ENCODE measurements around the gene SIRT5. TPM values are rescaled to one million over a fixed set of nuclear protein-coding genes. Genes with fewer than 3 reads are reported as not detected.

The SIRT5 gene
- total RNA-seq, 4 donors from 2014 or later, result 7.5 to 13.3 (median 11.7) TPM

- TF ChIP-seq EP300 (IDR thresholded peaks at IDR 0.05), result no peak
- no peak for TF ChIP-seq CTCF (IDR thresholded peaks at IDR 0.05)
- no peak for TF ChIP-seq POLR2A (IDR thresholded peaks at IDR 0.05)
- Histone ChIP-seq H3K9me3 (no peaks in the 10 kb centered on the region), H3K36me3 (no peaks in the 10 kb centered on the region), H3K4me3 (no peak overlapping the region), H3K27ac (no peak overlapping the region), H3K27me3 (no peaks in the 10 kb centered on the region), H3K4me1 (peaks cover 0 to 18% (median 0%) of the 10 kb centered on the region in 4 donors)
- no peak for DNase-seq (ENCODE audit: low spot score in 2 of 2)
- WGBS, 2 donors, result 94 to 96% methylated on average over 1 of the region's 1 CpG
Observed at GRCh38 chr6:13660273-13660672, 85.9 kb downstream of the SIRT5 start.

- Histone ChIP-seq H3K27me3 (no peaks in the 10 kb centered on the region), H3K9me3 (no peaks in the 10 kb centered on the region), H3K4me1 (peaks cover 0 to 18% (median 0%) of the 10 kb centered on the region in 4 donors), H3K4me3 (no peak overlapping the region), H3K36me3 (no peaks in the 10 kb centered on the region), H3K27ac (no peak overlapping the region)
- no peak for DNase-seq (ENCODE audit: low spot score in 2 of 2)
- WGBS, 2 donors, result 97 to 98% methylated on average over 1 of the region's 1 CpG
- no peak for TF ChIP-seq EP300 (IDR thresholded peaks at IDR 0.05)
- no peak for TF ChIP-seq CTCF (IDR thresholded peaks at IDR 0.05)
- no peak for TF ChIP-seq POLR2A (IDR thresholded peaks at IDR 0.05)
Observed at GRCh38 chr6:13660893-13661292, 86.5 kb downstream of the SIRT5 start.

- Histone ChIP-seq H3K4me1 (peaks cover 0 to 18% (median 0%) of the 10 kb centered on the region in 4 donors), H3K36me3 (no peaks in the 10 kb centered on the region), H3K9me3 (no peaks in the 10 kb centered on the region), H3K4me3 (no peak overlapping the region), H3K27ac (no peak overlapping the region), H3K27me3 (no peaks in the 10 kb centered on the region)
- no peak for DNase-seq (ENCODE audit: low spot score in 2 of 2)
- no peak for TF ChIP-seq CTCF (IDR thresholded peaks at IDR 0.05)
- no peak for TF ChIP-seq EP300 (IDR thresholded peaks at IDR 0.05)
- no peak for TF ChIP-seq POLR2A (IDR thresholded peaks at IDR 0.05)
- 76 to 97% methylated on average over 2 of the region's 2 CpGs for WGBS, 2 donors
Observed at GRCh38 chr6:13661647-13662046, 87.2 kb downstream of the SIRT5 start.

- H3K4me3 ChIP-seq, result no peak overlapping the region
- no peak overlapping the region for H3K27ac ChIP-seq
- H3K9me3 ChIP-seq, result no peaks in the 10 kb centered on the region
- H3K36me3 ChIP-seq, result no peaks in the 10 kb centered on the region
- WGBS, 2 donors, result 78 to 84% methylated on average over 3 of the region's 3 CpGs
- no peak for TF ChIP-seq POLR2A (IDR thresholded peaks at IDR 0.05)
- TF ChIP-seq CTCF (IDR thresholded peaks at IDR 0.05), result no peak
- TF ChIP-seq EP300 (IDR thresholded peaks at IDR 0.05), result no peak
- no peak for DNase-seq (ENCODE audit: low spot score in 2 of 2)
- no peaks in the 10 kb centered on the region for H3K27me3 ChIP-seq
- H3K4me1 ChIP-seq, result peaks cover 0 to 22% (median 0%) of the 10 kb centered on the region in 4 donors
Observed at GRCh38 chr6:13662651-13663334, 88.4 kb downstream of the SIRT5 start.

- H3K9me3 ChIP-seq, result no peaks in the 10 kb centered on the region
- 86 to 91% methylated on average over 4 of the region's 4 CpGs for WGBS, 2 donors
- H3K4me1 ChIP-seq, result peaks cover 0 to 18% (median 0%) of the 10 kb centered on the region in 4 donors
- H3K36me3 ChIP-seq, result no peaks in the 10 kb centered on the region
- TF ChIP-seq CTCF (IDR thresholded peaks at IDR 0.05), result no peak
- no peak for TF ChIP-seq EP300 (IDR thresholded peaks at IDR 0.05)
- no peak for TF ChIP-seq POLR2A (IDR thresholded peaks at IDR 0.05)
- no peak overlapping the region for H3K27ac ChIP-seq
- H3K27me3 ChIP-seq, result no peaks in the 10 kb centered on the region
- no peak for DNase-seq (ENCODE audit: low spot score in 2 of 2)
- no peak overlapping the region for H3K4me3 ChIP-seq
Observed at GRCh38 chr6:13663986-13664385, 89.6 kb downstream of the SIRT5 start.

Other genes with a start within 250 kb of the SIRT5 start
- 10 to 100 TPM in 1 of 4 donors, 1 to 10 TPM in 3; 5.5 to 28.2 (median 7.1) TPM for gene TBC1D7, start 246.1 kb upstream of the SIRT5 start, total RNA-seq
- gene GFOD1, start 87.0 kb upstream of the SIRT5 start, total RNA-seq, result 10 to 100 TPM; 21.8 to 49.4 (median 31.1) TPM
- gene NOL7, start 40.7 kb downstream of the SIRT5 start, total RNA-seq, result 100 to 1,000 TPM; 108 to 187 (median 125) TPM
- 10 to 100 TPM; 28.5 to 38.4 (median 37.7) TPM for gene RANBP9, start 137.2 kb downstream of the SIRT5 start, total RNA-seq
- 10 to 100 TPM in 2 of 4 donors, 1 to 10 TPM in 2; 7.9 to 23.7 (median 9.9) TPM for gene MCUR1, start 240.0 kb downstream of the SIRT5 start, total RNA-seq

Data from tibial nerve (tissue), 4 donors.